Measurements from ENCODE around the gene BICC1.

BICC1 gene

DNA sequence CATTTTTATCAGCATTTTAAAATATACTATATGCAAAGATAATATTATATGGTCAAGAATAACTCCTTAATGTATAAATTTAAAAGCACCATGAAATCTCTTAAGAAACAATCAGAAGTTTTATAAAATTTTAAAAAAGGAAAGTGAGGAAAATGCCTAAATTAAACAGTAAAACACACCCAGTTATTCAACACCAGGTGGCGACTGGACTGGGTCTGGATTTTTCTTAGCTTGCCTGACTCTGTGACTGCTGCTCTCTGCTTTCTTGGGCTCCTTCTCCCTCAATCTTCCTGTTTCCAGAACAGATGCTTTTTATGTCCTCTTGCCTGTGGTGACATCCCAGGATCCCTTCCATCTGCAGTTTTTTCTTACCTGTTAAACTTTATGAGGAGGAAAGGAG is 200.3 kb downstream of the BICC1 start:
- DNase-seq = no peak

GRCh38 chr10:58714409-58714808 is 201.7 kb downstream of the BICC1 start:
- no peak for DNase-seq

GRCh38 chr10:58715061-58715460 is 202.4 kb downstream of the BICC1 start:
- DNase-seq = no peak

DNA sequence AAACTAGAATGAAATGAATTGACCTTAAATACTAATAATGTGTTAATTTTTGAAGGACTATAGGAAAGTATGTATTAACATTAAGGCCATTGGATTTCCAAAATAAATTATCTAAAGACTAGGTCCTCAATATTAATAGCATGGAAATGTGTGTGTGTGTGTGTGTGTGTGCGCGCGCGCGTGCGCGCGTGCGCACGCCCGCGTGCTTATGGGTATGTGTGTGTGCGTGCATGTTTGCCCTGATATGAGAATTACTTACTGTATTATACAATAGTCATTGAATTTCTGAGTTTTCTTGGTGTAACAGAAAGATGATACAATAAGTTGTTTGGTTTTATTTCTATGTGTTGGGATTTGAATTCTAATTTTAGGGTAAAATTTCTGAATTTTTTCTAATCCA is 205.9 kb downstream of the BICC1 start:
- DNase-seq = no peak

GRCh38 chr10:58721601-58722281 is 209.1 kb downstream of the BICC1 start:
- DNase-seq = no peak

DNA sequence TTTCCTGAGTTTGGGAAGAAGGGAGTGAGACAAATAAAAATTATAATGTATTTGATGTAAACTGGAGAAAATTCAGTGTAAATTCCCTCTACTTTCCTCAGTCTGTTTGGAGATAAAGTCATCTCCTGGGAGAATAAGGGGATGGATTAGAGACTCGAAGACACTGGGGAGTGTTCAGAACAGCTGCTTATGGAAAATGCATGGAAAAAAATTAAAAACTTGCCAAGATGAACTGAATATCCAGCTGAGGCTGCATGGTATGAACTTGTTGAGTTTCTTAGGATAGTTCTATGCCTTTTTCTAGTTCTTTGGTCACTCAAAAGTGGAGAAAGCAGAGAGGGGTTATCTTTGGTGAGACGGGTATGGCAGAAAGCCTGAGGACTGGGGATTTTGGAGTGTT is 210.5 kb downstream of the BICC1 start:
- no peak for DNase-seq

DNA sequence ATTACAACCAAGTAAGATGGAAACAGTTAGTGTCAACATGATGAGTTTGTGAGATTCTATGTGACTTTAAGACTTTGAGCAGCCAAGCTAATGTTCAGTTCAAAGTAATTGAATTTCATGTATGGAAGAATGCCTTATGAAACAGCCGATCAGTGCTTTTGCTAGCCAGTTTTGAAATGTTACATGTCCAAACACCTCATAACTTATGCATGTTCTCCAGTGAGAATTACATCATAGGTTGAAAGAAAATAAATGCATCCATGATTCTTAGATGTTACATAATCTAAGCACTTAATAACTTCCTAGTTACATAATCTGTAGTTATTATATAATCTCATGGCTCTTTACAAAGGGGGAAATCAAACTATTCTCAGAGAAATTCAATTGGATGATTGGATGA is 211.3 kb downstream of the BICC1 start:
- DNase-seq = no peak

GRCh38 chr10:58724781-58725180 is 212.1 kb downstream of the BICC1 start:
- DNase-seq = no peak

DNA sequence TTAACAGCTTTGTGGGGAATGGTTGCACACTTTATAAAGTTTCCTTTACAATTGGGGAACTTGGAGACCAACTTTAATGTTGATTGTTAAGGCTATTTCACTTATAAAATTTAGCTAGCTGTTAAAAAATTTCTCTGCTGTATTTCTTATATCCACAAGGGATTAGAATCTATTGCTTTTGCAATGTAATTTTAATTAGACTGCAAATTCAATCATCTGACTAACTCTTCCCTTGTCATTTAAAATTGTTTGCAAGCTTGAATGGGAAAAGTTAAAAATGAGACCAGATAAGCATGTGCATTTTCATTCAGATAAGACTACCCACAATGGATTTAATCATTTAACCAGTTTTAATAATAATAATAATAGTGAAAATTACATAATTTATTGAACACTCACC is 213.2 kb downstream of the BICC1 start:
- no peak for DNase-seq

DNA sequence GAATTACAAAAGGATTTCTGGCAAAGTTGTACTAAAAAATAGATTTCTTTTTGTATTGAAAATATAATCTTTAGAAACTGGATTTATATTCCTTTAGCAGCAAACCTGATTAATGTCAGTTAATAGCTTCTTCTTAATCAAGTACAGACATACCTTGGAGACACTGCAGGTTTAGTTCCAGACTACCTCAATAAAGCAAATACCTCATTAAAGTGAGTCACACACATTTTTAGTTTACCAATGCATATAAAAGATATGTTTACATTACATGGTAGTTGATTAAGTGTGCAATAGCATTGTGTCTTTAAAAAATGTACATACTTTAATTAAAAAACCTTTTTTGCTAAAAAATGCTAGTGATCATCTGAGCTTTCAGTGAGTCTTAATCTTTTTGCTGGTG is 215.0 kb downstream of the BICC1 start:
- DNase-seq = no peak

GRCh38 chr10:58731276-58731675 is 218.6 kb downstream of the BICC1 start:
- DNase-seq = no peak

DNA sequence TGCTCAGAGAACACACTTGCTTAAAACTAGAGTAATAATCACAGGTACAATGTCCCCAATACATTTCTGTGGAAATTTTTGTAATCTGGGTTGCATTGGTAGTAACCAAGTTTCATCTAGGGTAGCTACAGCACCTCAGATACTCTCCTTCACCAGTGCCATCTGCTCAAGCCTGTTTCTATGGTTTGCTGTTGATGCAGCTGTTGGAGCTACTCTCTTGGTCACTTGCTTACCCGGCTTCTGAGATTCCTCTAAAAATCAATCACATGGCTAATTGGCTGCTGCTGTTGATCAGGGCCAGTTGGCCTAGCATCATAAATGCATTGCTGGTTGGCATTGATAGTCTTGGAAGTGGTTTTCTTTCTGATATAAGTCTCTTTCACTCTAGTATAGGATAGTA is 220.8 kb downstream of the BICC1 start:
- DNase-seq = no peak

GRCh38 chr10:58734116-58734515 is 221.4 kb downstream of the BICC1 start:
- DNase-seq = no peak

DNA sequence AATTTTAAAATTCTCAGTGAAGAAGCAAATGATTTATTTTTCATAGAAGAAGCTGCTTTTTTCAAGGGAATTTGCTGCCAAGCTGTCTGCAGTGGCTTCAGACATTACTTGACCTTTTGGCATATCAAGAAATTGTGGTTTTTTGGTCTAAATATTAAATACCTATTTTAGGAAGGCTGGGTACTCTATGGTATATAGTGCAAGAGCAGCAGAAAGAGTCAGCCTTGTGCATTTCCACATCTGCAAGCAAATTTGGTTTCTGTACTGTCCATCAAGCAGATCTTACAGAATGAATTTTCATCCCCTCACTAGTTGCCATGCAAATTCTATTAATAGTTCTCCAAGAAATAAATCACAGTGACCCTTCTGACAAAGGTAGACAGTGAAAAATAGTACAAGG is 222.0 kb downstream of the BICC1 start:
- no peak for DNase-seq

- DNase-seq = no peak
These were observed 222.4 kb downstream of the BICC1 start for GRCh38 chr10:58735087-58735486.

DNA sequence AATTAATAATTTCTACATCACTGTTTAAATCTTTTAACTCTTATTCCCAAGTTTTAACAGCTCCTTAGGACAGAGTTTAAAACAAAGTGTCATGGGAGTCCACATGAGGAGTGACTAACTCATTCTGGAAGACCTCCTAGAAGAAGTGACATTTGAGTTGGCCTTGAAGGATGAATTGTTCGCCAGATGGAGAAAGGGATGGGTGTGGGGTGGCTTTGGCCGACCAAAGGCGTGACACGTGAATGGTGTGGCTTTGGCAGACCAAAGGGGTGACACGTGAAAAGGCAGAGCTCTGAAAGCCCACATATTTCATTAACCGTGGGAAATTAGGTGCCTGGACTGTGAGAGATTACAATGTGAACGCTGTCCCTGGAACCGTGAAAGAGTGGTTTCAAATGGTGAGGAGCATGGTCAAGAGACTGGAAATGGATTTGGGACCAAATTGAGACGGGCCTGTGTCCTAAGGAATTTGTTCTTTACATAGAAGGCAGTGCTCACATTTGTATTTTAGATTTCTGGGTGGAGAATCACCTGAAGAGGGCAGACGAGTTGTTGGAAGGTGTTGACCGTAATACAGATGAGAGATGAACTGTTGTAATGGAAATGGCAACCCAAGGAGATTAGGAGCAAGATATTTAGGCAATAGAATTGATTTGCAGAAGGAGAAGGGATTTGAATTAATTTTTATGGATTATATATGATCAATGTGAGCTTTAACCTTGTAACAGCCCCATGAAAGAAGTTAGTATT is 228.1 kb downstream of the BICC1 start:
- DNase-seq = no peak

DNA sequence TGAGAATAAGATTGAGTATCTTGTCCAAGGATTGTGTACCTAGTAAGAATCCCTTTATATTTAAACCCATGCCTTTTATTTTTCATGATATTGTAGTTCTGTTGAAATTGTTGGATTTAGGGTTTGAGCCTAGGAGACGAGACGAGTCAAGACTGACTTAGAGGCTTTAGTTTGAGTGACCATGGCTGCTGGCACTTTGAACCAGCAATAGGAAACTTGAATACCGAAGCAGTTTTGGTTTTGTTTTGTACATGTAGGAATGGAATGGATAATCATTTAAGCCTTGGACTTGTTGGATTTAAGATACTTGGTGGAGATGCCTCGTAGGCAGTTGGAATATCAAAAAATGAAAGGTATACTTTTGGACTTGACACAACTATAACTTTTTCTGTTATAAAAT is 229.0 kb downstream of the BICC1 start:
- DNase-seq = no peak

DNA sequence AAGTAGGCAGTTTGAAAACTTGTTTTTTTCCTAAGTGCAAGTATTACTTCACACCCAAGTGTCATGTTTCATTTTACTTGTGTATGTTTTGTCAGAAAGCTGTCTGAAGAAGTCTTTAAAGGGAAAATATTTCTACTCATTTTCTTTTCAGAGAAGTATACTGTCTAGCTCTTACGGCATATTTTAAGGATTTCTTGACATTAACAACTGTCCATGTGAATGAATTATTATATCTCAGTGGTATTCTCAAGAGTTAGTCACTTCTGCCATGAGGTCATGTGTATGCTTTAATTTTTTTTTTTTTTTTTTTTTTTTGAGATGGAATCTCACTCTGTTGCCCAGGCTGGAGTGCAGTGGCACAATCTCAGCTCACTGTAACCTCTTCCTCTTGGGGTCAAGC is 229.5 kb downstream of the BICC1 start:
- DNase-seq = no peak

DNA sequence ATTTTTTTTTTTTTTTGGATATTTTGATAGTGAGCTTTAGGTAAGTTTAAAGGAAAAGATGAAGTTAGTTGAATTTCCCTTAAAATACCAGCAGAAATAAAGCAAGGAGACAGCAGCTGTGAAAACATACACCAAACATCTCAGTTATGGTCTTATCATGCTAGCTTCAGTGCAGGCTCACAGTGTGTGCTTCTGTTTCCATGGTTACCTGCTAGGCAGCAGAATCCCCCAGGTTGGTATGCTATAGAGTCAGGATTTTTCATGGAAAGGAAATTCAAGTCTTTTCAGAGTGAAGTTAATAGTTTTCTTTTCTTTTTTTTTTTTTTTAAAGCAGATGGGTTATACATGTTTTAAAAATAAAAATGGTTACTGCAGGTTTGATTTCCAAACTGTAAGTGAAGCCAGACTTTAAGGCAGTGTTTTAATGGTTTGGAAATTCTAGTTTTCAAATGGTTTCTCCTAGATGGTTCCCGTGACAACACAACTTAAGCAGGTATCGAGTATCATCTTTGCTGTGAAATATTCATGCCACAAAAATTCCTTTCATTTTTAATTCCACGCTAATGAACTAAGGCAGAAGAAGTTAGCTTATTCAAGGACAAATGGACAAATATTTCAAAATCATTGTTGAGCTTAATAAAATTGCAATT is 230.9 kb downstream of the BICC1 start:
- DNase-seq = no peak

DNA sequence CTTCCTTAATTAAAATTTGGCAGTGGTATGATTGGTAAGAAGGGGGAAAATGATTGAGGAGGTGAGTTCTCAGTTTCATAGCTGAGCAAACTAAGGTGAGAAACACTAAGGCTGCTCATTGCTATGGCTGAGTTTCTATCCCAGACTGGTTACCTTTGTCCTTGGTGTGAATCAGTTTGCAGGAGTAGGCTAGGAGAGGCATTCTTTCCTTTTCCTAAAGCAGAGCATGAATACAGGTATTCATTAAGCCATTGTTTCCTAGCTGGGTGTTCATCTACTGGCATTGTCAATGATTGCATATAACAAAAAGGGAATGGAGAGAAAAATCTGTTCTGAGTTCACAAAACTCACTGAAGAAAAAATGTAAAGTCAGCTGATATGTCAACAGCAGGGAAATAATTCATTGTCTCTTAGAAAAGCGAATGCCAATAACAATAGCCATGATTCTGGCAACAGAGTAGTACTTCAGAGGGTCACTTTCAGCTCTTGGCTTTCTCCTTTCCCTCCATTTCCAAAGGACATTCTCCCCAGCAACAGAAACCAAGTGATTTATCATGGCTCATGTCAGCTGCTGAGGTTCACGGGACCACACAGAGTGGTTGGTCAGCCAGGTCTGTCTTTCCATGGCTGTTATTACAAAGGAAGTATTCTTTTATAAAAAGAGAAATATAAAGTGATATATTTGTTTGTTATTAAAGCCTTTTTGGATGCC is 234.0 kb downstream of the BICC1 start:
- DNase-seq = no peak

- no peak for DNase-seq
These were observed 235.0 kb downstream of the BICC1 start for GRCh38 chr10:58747687-58748086.

GRCh38 chr10:58752665-58753064 is 240.0 kb downstream of the BICC1 start:
- no peak for DNase-seq

GRCh38 chr10:58753425-58753824 is 240.8 kb downstream of the BICC1 start:
- DNase-seq = no peak
